ENCODE data around the gene ZCWPW2. TPM values are rescaled to one million over a fixed set of nuclear protein-coding genes. Genes with fewer than 3 reads are reported as not detected.

Gene ZCWPW2
- total RNA-seq, 2 experiments from 2014 or later, result 0.19 to 0.32 TPM

GRCh38 chr3:28485164-28485563, 136.6 kb downstream of the ZCWPW2 start:
- no peaks in the 10 kb centered on the region for H3K4me1 Mint-ChIP-seq
- H3K4me3 Mint-ChIP-seq, result no peak overlapping the region
- peaks cover 13% of the 10 kb centered on the region for H3K9me3 Mint-ChIP-seq
- no peak for DNase-seq
- H3K27me3 Mint-ChIP-seq, result no peaks in the 10 kb centered on the region
- H3K36me3 Mint-ChIP-seq, result peaks cover 10% of the 10 kb centered on the region
- H3K27ac Mint-ChIP-seq, result no peak overlapping the region

DNA sequence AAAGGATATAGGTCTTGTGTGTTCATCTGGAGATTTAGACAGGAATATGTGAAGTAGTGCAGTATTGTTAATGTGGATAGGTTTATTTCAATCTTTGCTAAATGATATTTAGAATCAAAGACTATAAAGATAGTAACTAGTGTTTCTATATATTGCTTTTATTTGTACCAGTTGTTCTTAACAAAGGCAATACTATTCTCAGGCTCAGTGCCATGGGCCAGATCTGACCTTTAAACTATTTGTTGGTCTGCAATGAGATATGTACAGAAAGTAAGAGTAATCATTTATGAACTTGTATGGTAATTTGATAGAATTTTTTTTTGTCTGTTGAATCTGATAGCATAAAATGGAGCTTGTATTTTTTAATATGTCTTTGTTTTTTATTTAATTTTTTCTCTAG, 146.8 kb downstream of the ZCWPW2 start:
- H3K4me3 Mint-ChIP-seq, result no peak overlapping the region
- no peaks in the 10 kb centered on the region for H3K4me1 Mint-ChIP-seq
- H3K9me3 Mint-ChIP-seq, result peaks cover 2% of the 10 kb centered on the region
- no peak overlapping the region for H3K27ac Mint-ChIP-seq
- no peak for DNase-seq
- no peaks in the 10 kb centered on the region for H3K27me3 Mint-ChIP-seq
- no peaks in the 10 kb centered on the region for H3K36me3 Mint-ChIP-seq

DNA sequence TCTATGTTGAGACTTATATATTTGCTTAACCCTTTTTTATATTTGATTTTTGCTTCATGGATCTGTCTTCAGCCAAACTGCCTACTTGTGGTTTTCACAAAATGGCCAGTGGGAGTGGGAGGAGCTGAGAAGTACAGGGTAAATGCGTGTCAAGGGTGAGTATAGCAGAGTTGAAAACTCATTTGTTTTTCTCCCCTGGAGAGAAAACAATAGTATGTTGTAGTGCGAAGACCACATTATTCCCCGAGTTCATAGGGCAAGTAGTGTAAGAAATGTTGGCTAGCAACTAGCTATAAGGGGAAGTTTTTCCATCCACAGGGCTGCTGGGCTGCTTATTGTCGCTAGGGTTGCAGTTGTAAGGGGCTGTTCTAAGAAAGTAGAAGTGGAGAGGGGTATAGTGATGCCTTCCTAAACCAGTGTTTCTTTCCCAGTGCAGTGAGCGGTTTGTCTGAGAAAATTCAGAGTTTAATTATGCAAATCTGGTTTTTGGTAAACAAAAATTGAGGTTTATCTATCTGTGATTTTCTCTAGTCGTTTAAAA, 153.9 kb downstream of the ZCWPW2 start:
- no peak overlapping the region for H3K27ac Mint-ChIP-seq
- no peaks in the 10 kb centered on the region for H3K9me3 Mint-ChIP-seq
- H3K4me3 Mint-ChIP-seq, result no peak overlapping the region
- no peaks in the 10 kb centered on the region for H3K27me3 Mint-ChIP-seq
- no peak for DNase-seq
- H3K36me3 Mint-ChIP-seq, result no peaks in the 10 kb centered on the region
- no peaks in the 10 kb centered on the region for H3K4me1 Mint-ChIP-seq

DNA sequence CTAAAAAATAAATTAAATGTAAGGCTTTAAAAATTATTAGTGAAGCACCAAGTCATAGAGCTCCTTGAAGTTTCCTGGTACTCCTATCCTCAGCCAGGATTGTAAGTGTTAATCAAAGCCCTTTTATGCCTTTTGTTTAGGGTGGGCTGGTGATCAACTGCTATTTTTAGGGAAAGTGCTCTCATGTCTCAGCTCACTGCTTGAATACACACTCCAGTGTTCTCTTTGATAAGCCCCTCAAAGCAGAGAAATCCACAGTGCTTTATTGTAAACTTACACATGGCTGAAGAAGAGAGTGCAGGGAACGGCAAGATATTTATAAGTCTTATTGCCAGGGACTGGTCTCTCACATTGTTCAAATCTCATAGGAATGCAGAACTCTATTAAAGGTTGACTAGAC, 156.5 kb downstream of the ZCWPW2 start:
- no peaks in the 10 kb centered on the region for H3K4me1 Mint-ChIP-seq
- no peak for DNase-seq

DNA sequence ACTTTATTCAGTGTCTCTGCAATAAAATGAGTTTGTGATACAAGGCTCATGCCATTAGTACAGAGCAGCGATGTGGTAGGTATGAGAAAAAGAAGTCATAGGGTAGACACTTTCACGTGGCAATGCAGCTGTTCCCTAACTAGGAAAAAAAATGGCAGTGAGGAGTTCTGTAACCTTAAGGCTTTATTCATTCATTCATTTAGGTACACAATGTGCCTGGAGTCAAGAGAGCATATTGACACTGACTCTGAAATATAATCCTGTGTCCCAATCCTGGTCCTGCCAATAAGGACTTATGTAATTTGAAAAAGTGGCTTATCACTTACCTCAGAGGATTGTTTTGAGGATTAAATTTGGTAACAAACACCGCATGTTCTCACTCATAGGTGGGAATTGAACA, 173.1 kb downstream of the ZCWPW2 start:
- Mint-ChIP-seq H3K36me3 (no peaks in the 10 kb centered on the region), H3K4me3 (no peak overlapping the region), H3K27me3 (no peaks in the 10 kb centered on the region), H3K9me3 (no peaks in the 10 kb centered on the region), H3K4me1 (no peaks in the 10 kb centered on the region), H3K27ac (no peak overlapping the region)
- DNase-seq, result no peak

More for the DNA sequence above, 156.5 kb downstream of the ZCWPW2 start:
- Mint-ChIP-seq H3K9me3 (no peaks in the 10 kb centered on the region), H3K27ac (no peak overlapping the region), H3K4me3 (no peak overlapping the region), H3K36me3 (no peaks in the 10 kb centered on the region), H3K27me3 (no peaks in the 10 kb centered on the region)

DNA sequence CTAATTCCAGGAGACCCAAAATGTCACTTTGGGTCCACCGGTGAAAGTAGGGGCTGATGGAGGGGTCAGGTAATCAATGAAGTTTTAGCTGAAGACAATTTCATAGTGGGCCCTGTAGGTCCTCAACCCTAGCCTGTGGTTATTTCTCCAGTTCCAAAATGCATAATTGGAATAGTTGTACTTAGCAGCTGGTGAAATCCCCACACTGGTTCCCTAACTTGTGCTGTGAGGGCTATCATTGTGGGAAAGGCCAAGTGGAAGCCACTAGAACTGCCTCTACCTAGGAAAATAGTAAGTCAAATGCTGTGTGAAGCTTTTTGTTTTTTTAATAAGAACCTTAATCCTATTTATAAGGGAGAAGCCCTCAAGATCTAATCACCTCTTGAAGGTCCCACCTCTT, 193.8 kb downstream of the ZCWPW2 start:
- peaks cover 11% of the 10 kb centered on the region for H3K9me3 Mint-ChIP-seq
- H3K36me3 Mint-ChIP-seq, result no peaks in the 10 kb centered on the region
- H3K27ac Mint-ChIP-seq, result no peak overlapping the region
- H3K4me1 Mint-ChIP-seq, result no peaks in the 10 kb centered on the region
- no peak for DNase-seq
- no peak overlapping the region for H3K4me3 Mint-ChIP-seq
- H3K27me3 Mint-ChIP-seq, result no peaks in the 10 kb centered on the region

- H3K4me3 Mint-ChIP-seq, result no peak overlapping the region
- DNase-seq, result no peak
- H3K9me3 Mint-ChIP-seq, result peaks cover 11% of the 10 kb centered on the region
- H3K27me3 Mint-ChIP-seq, result no peaks in the 10 kb centered on the region
- no peaks in the 10 kb centered on the region for H3K4me1 Mint-ChIP-seq
- H3K36me3 Mint-ChIP-seq, result no peaks in the 10 kb centered on the region
- no peak overlapping the region for H3K27ac Mint-ChIP-seq
Observed at GRCh38 chr3:28544236-28544635, 195.7 kb downstream of the ZCWPW2 start.

GRCh38 chr3:28544831-28545230, 196.3 kb downstream of the ZCWPW2 start:
- Mint-ChIP-seq H3K4me1 (no peaks in the 10 kb centered on the region), H3K36me3 (no peaks in the 10 kb centered on the region), H3K27ac (no peak overlapping the region), H3K4me3 (no peak overlapping the region), H3K27me3 (no peaks in the 10 kb centered on the region), H3K9me3 (peaks cover 11% of the 10 kb centered on the region)
- no peak for DNase-seq

DNA sequence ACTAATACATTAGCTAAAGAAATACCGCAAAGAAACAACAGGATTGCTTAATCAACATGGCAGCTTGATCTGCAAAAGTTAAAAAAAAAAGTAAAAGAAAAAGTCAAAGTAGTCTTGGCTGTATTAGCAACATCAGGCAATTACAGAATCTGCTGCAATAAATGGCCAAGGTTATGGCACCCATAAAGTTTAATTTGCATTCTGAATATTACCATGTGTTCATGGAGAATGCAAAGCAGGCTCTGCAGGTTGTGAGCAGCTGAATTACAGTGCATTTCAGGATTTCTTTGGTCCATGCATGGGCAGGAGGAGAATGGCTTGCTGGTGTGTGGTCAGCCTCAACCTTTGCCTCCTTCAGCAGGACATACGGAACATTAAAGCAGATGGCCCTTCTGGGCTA, 199.2 kb downstream of the ZCWPW2 start:
- Mint-ChIP-seq H3K36me3 (no peaks in the 10 kb centered on the region), H3K4me1 (no peaks in the 10 kb centered on the region), H3K27me3 (no peaks in the 10 kb centered on the region), H3K4me3 (no peak overlapping the region), H3K27ac (no peak overlapping the region), H3K9me3 (peaks cover 2% of the 10 kb centered on the region)
- DNase-seq, result no peak

- no peak for DNase-seq
- Mint-ChIP-seq H3K4me1 (no peaks in the 10 kb centered on the region), H3K9me3 (peaks cover 2% of the 10 kb centered on the region), H3K4me3 (no peak overlapping the region), H3K36me3 (no peaks in the 10 kb centered on the region), H3K27ac (no peak overlapping the region), H3K27me3 (peaks cover under 1% of the 10 kb centered on the region)
Observed at GRCh38 chr3:28553175-28553574, 204.7 kb downstream of the ZCWPW2 start.

DNA sequence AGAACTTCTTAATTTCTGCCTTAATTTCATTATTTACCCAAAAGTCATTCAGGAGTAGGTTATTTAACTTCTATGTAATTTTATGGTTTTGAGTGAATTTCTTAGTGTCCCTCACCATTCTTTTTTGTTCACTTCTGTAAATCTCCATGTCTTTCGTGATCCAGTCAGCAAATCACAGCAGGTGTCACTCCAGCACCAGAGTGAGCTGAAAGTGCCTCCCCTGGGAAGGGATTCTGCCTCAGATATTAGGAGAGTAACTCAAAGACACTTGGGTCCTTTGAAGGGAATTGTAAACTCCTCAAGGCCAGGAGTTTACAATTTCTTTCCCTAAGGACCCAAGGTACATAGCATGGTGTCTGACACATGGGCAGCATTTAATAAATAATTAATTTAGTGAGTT, 207.7 kb downstream of the ZCWPW2 start:
- Mint-ChIP-seq H3K27me3 (peaks cover 3% of the 10 kb centered on the region), H3K4me1 (no peaks in the 10 kb centered on the region), H3K36me3 (no peaks in the 10 kb centered on the region), H3K27ac (no peak overlapping the region), H3K4me3 (no peak overlapping the region), H3K9me3 (peaks cover 2% of the 10 kb centered on the region)
- DNase-seq, result no peak

- Mint-ChIP-seq H3K4me3 (no peak overlapping the region), H3K4me1 (no peaks in the 10 kb centered on the region), H3K27me3 (no peaks in the 10 kb centered on the region), H3K9me3 (no peaks in the 10 kb centered on the region), H3K36me3 (no peaks in the 10 kb centered on the region), H3K27ac (no peak overlapping the region)
- DNase-seq, result no peak
Observed at GRCh38 chr3:28564211-28564610, 215.7 kb downstream of the ZCWPW2 start.

GRCh38 chr3:28569357-28569756, 220.8 kb downstream of the ZCWPW2 start:
- Mint-ChIP-seq H3K4me3 (no peak overlapping the region), H3K9me3 (no peaks in the 10 kb centered on the region), H3K4me1 (no peaks in the 10 kb centered on the region), H3K27ac (no peak overlapping the region), H3K36me3 (no peaks in the 10 kb centered on the region), H3K27me3 (peaks cover 16% of the 10 kb centered on the region)
- DNase-seq, result no peak

GRCh38 chr3:28574036-28574435, 225.5 kb downstream of the ZCWPW2 start:
- H3K27me3 Mint-ChIP-seq, result peaks cover 56% of the 10 kb centered on the region
- H3K4me1 Mint-ChIP-seq, result peaks cover 3% of the 10 kb centered on the region
- H3K36me3 Mint-ChIP-seq, result no peaks in the 10 kb centered on the region
- H3K9me3 Mint-ChIP-seq, result no peaks in the 10 kb centered on the region
- no peak for DNase-seq
- no peak overlapping the region for H3K4me3 Mint-ChIP-seq
- H3K27ac Mint-ChIP-seq, result no peak overlapping the region

DNA sequence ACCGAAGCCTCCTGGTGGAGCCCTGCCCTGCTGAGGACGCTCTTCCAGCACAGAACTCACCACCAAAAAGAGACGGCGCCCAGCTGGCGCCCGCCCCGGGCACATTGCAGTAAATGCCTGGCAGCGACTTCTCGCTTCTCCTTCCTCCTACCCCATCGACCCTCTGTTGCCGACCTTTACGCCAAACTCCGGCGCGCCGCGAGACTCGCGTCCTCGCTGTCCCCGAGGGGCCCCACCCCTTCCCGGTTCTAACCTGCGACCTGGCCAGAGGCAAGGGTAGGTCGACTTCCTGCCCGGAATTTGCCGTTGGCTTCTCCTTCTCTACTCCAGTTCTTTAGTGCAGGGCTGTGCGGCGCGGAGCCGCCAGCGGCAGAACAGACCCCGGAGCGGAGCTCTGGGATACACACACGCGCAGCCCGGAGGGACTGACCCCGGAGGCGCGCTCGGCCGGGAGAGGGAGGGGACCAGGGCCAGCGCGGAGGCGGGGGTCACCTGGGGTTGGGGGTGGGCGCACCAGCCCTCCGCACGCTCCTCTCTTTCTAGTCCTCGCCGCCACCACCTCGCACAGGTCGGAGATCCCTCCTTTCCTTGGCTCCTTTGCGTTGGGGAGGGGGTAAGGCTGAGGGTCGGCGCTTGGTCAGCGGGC, 226.7 kb downstream of the ZCWPW2 start:
- H3K36me3 Mint-ChIP-seq, result no peaks in the 10 kb centered on the region
- no peak for DNase-seq
- H3K9me3 Mint-ChIP-seq, result no peaks in the 10 kb centered on the region
- H3K4me1 Mint-ChIP-seq, result peaks cover 3% of the 10 kb centered on the region
- no peak overlapping the region for H3K27ac Mint-ChIP-seq
- no peak overlapping the region for H3K4me3 Mint-ChIP-seq
- H3K27me3 Mint-ChIP-seq, result peaks cover 57% of the 10 kb centered on the region

Data from activated naive CD8-positive, alpha-beta T cell treated with anti-CD3 and anti-CD28 coated beads for 36 hours (primary cell).